ENCODE results near the gene PRR15. TPM values are rescaled to one million over a fixed set of nuclear protein-coding genes. Genes with fewer than 3 reads are reported as not detected.

The PRR15 gene
- total and polyA plus RNA-seq, 2 of the 13 experiments (the other 11 are each of a cell fraction or from before 2014, with no cell fraction given) = 2.3 to 7.8 TPM

GRCh38 chr7:29564496-29565223 is 1.0 kb downstream of the PRR15 start (continued):
- TF ChIP-seq ZNF737 (CRISPR knock-in tag; IDR thresholded peaks at IDR 0.05; ENCODE audit: borderline replicate concordance) (no peak), PRMT3 (CRISPR knock-in tag; IDR thresholded peaks at IDR 0.05; ENCODE audit: borderline replicate concordance, low read depth) (no peak), ZNF280D (CRISPR knock-in tag; IDR thresholded peaks at IDR 0.05) (no peak), KLF9 (CRISPR knock-in tag; IDR thresholded peaks at IDR 0.05; ENCODE audit: low read depth) (no peak), BCL6 (CRISPR knock-in tag; IDR thresholded peaks at IDR 0.05) (no peak), ZNF441 (CRISPR knock-in tag; IDR thresholded peaks at IDR 0.05; ENCODE audit: borderline replicate concordance) (no peak), SNAPC4 (CRISPR knock-in tag; IDR thresholded peaks at IDR 0.05) (peak; percentile 40; the same call in 1 of the 2 replicates), ZBTB8A (CRISPR knock-in tag; IDR thresholded peaks at IDR 0.05; ENCODE audit: borderline replicate concordance, low read depth) (no peak), ZNF646 (CRISPR knock-in tag; IDR thresholded peaks at IDR 0.05) (no peak), ZNF749 (CRISPR knock-in tag; IDR thresholded peaks at IDR 0.05; ENCODE audit: borderline replicate concordance) (no peak), KMT2A (CRISPR knock-in tag; IDR thresholded peaks at IDR 0.05) (peak; percentile 83; the same call in 1 of the 2 replicates), NPAS2 (CRISPR knock-in tag; IDR thresholded peaks at IDR 0.05; ENCODE audit: borderline replicate concordance) (no peak), ZFP90 (CRISPR knock-in tag; IDR thresholded peaks at IDR 0.05; ENCODE audit: borderline replicate concordance) (no peak), ZNF121 (CRISPR knock-in tag; IDR thresholded peaks at IDR 0.05) (no peak)
